HG02759 (cell line): ENCODE data around the gene SARNP.
"Not testable (repeated sequence)": the region's sequence is repeated elsewhere in the genome, so short reads cannot be mapped to it uniquely, and the experiment has no call there.

Experiments used
- ATAC-seq: cut with Tn5 transposase; IDR thresholded peaks from one replicate; pipeline ENCODE4 v1.9.1; 2021; ENCODE audit warnings: mild to moderate bottlenecking, moderate library complexity; ENCODE audit not compliant: unreplicated experiment

SARNP gene

DNA sequence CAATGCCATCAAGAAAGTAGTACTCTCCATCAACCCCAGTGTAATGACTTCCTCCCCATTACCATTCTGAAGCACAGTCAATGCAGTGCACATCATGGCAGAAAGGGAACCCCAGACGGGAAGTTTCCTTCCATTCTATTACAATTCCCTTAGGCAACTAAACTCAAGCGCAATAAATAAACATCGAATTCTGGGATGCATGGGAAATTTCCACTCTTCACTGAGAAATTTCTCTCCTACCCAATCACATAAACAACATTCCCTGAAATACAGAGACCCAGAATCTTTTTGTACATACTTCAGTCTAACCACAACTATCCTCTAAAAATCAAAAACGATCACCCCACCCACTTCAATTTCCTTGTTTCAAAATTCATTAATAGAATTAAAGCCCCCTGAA is 20.0 kb downstream of the SARNP start:
- no peak for ATAC-seq

DNA sequence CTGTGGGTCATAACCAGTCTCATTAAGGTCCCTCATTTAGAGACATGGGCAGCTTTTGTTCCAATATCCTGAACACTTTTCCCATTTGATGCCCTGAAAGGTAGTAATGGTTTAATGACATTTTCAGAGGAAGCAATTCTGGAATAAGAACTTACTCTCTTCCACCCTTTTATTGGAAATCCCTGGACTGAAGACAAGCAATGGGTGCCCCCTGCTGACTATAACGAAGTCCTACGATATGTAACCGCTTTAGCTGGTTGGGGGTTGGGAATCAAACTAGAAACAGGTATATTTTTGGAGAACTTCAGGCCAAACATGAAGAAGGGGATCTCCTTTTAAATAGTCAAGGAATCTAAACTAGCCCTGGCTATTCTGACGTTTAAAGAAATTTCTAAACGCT is 20.5 kb downstream of the SARNP start:
- ATAC-seq: no peak

DNA sequence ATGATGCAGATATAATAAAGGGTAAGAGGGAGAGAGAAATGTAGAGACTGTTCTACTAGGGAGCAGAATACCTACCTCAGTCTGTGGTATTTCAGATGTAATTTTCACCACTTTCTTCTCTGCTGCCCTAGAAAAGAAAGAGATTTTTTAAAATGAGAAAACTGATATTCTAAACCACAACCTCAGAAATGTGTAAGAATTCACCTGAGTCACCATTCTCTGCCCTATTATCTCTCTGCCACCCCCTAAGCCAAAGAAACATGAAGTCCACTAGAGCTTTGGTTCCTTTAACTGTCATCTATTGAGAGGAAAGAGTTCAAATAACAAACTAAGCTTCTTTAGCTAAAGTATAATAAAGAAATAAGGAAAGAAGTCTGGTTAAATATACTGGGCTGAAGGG is 21.6 kb downstream of the SARNP start:
- ATAC-seq: no peak

DNA sequence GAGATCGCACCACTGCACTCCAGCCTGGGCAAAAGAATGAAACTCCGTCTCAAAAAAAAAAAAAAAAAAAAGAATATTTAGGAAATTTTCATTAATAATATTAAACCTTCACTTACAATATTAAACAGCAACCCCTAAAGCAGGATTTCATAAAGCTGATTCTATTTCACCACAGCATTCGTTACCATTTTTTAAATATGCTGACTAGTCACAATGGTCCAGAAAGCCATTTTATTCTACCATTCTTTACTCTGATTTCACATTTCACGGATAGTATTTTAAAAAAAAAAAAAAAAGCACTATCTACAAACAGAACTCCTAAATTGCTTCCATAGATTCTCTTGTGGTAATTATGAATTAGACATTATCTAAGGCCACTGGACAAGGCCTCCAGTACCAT is 27.6 kb downstream of the SARNP start:
- no peak for ATAC-seq

DNA sequence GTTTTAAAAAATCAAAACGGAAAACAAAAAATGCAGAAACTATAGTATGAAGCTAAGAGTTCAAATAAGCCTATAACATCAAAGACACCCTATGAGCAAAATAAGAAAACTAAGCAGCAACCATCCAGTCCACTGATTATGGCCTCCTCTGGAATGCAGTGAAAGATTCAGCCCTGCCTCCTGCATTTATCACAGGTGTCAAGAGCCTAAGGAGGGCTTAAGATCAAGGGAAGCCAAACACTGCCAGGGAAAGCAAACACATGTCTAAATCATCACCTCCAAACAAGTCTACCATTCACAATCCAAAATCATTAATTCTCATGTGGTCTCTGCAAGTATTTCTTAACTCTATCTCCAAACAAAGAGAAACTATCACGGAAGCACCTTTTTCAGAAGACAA is 28.4 kb downstream of the SARNP start:
- no peak for ATAC-seq

DNA sequence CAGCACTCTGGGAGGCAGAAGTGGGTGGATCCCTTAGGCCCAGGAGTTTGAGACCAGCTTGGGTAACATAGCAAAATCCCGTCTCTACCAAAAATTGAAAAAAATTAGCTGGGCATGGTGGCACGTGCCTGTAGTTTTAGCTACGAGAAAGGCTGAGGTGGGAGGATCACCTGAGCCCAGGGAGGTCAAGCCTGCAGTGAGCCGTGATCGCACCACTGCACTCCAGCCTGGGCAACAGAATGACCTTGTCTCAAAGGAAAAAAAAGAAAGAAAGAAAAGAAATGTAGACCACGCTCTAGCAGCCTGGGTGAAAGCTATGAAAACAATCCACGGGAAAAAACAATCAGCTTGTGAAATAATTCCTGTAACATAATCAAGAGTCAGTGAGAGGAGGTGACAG is 29.0 kb downstream of the SARNP start:
- no peak for ATAC-seq

DNA sequence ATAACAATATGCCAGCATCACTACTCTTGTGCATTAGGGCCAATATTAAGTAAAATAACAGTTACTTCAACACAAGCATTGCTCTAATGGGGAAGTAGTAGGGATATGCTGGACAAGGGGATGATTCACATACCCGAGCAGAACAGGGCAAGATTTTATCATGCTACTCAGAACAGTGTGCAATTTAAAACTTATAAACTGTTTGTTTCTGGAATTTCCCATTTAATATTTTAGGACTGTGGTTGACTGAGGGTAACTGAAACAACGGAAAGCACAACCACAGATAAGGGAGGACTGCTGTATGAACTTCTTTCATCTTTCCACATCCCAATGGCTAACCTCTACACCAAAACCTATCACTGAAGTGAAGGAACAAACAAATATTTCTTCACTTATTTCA is 36.8 kb downstream of the SARNP start:
- no peak for ATAC-seq

DNA sequence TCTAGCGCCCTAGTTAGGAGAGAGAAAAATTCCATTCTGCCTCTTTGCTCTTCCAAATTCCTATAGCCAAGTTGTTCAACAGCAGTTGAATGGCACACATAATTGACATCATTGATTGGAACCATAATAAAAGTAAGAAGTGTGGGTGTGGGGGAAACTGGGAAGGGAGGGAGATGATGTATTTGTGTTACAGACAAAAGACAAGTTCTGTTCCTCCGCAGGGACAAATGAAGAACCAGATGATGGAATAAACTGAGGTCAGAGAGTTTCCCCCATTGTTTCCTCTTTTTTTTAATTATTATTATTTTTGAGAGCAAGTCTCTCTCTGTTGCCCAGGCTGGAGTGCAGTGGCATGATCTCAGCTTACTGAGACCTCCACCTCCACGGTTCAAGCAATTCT is 39.7 kb downstream of the SARNP start:
- no peak for ATAC-seq

DNA sequence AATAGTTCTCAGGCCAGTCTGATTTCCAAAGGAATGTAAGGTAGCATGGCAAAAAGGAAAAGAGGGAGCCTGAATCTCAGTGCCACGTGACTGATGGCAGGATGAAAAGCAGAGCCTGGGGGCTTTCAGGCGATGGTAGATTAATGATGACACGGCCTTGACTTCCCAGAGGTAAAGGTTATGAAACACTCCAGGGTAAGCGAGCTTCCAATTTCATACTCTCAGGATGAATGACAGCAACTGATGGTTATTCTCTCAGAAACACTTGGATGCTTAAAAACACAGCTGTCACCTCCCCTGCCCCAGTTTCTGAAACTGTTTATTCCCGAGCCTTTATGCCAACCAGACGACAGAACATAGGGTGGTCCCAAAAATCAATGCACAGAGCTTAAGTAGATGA is 45.8 kb downstream of the SARNP start:
- no peak for ATAC-seq

DNA sequence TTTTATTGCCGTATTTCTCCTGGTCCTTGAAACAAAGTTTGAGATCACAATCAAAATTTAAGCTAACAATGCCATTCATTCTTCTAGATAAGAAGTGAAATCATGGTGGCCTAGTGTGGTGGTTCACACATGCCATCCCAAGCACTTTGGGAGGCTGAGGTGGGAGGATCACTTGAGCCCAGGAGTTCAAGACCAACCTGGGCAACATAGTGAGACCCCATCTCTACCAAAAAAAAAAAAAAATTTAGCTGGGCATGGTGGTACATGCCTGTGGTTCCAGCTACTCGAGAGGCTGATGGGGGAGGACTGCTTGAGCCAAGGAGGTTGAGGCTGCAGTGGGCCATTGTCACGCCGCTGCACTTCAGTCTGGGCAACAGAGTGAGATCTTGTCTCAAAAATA is 50.4 kb downstream of the SARNP start:
- ATAC-seq: no peak

DNA sequence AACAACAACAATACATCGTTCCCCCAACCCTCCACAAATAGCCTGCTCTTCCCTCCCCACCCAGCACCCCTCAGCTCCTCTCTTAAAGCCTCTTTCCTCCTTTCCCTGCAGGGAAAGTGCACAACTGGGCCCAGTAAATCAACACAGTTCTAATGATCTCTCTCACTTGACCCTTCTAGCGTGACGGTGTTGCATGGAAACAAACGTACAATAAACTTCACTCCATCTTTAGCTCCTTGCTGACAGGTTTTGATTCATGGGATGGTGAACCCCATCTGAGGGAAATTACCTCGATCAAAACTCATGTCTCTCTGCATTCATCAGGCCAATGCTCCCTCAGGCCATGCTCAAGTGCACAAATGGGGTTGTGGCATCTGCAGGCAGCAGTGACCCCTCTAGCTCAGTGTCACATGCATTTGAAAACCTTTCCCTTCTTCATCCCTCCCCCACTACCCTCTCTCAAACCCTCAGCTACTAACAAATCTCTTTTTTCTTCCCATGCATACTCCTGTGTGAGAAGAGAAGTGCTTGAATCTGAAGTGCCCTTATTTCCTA is 51.7 kb downstream of the SARNP start:
- no peak for ATAC-seq

DNA sequence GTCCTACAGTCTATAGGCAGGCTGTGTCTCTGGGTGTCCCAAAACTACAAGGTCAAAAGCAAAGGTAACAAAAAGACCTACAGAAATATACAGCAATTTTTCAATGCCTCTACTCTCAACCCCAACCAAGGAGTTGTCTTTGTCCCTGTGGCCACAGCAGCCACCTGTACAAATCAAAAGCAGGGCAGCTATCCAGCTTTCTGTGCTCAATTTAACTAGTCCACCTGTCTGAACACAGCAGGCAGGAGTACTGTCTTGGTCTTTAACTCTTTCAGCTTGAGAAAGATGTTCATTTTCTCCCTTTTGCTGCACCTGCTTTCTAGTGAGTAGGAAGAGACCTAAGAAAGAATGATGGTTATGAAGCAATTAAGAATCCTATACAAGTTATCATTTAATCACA is 54.9 kb downstream of the SARNP start:
- ATAC-seq: no peak

DNA sequence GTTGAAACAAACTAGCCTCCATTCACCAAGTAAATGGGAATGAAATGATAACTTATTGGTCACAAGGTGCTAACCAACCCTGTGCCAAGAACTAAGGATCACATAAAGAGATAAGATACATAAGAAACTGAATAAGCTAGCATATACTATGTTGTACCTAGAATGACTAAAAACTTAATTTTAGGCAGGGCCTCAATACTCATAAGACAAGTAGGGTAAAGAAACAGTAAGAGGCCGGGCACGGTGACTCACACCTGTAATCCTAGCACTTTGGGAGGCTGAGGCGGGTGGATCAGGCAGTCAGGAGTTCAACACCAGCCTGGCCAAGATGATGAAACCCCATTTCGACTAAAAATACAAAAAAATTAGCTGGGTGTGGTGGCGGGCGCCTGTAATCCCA is 56.9 kb downstream of the SARNP start:
- no peak for ATAC-seq

DNA sequence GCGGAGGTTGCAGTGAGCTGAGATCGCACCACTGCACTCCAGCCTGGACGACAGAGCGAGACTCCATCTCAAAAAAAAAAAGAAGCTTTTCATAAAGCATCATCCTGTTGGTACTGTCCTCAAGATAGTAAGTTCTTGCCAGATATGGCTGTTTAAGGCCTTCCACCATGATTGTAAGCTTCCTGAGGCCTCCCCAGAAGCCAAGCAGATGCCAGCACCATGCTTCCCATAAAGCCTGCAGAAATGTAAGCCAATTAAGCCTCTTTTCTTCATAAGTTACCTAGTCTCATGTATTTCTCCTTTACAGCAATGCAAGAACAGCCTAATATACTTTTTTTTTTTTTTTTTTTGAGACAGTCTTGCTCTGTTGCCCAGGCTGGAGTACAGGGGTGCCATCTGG is 58.9 kb downstream of the SARNP start:
- not testable (repeated sequence) for ATAC-seq

DNA sequence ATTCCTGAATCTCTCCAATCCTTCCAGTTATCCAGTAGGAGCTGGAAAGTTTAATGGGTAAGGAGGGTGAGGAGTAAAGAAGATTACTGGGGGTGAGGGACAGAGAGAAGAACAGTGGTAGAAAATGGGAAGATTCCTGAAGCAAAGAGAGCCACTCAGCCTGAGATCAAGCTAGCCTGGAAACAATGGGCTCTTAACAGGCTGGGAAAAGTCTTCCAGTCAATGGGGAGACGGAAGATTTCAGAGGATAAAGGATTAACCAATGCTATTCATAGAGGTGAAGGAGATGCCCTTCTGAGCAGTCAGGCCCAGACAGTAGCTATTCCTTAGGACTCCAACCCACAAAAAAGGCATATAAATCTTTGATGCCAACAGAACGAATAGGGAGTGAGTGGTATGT is 59.8 kb downstream of the SARNP start:
- no peak for ATAC-seq

DNA sequence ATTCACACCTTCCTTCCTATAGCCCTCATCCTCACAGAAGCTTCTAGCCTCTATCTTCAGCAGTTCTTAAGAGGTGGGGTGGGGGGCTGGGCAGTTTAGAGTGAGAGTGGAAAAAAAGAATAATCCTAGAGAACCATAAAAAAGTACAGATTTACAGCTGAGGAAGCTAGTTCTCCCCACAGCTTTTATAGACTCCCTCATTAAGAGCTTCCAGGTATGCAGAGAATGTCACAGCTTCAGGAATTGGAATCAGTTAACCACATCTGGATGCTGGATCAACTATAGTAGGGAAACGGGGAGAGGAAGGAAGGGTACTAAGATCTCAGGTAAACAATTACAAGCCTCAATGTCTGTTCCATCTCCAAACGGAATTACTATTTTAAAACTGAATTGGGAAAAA is 62.3 kb downstream of the SARNP start:
- ATAC-seq: no peak

DNA sequence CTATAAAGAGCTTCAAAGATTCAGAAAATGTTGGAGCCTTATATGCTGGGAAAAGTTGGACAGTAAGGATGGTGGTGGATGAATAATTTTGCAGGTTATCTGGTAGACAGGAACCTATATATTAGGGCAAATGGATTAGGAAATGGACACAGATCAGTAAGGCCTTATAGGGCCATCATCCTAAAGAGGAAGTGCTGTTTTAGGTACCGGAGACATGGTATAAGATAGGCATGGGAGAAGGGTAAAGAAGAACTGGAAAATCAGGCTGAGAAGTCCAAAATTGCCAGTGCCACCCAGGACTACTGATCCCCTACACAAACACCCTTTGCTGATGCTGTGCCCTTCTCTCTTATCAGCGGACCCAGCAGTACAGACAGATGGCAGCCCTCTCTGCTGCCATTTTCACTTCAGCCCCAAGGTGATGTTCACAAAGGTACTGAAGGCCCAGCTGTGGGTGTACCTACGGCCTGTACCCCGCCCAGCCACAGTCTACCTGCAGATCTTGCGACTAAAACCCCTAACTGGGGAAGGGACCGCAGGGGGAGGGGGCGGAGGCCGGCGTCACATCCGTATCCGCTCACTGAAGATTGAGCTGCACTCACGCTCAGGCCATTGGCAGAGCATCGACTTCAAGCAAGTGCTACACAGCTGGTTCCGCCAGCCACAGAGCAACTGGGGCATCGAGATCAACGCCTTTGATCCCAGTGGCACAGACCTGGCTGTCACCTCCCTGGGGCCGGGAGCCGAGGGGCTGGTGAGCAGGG is 69.1 kb downstream of the SARNP start:
- no peak for ATAC-seq

DNA sequence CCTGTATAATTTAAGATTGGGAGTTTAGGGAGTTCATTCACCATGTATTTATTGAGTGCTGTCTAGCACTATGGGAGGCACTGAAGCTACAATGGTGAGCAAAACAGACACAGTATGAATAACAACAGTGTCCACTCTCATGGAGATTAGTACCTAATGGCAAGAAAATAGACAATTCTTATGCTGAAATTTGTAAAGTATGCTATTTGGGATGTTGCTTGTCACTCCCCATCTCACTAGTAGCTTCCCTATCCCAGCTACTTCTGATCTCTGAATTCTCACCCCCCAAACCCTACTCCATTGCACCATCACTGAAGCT is 70.7 kb downstream of the SARNP start:
- no peak for ATAC-seq

DNA sequence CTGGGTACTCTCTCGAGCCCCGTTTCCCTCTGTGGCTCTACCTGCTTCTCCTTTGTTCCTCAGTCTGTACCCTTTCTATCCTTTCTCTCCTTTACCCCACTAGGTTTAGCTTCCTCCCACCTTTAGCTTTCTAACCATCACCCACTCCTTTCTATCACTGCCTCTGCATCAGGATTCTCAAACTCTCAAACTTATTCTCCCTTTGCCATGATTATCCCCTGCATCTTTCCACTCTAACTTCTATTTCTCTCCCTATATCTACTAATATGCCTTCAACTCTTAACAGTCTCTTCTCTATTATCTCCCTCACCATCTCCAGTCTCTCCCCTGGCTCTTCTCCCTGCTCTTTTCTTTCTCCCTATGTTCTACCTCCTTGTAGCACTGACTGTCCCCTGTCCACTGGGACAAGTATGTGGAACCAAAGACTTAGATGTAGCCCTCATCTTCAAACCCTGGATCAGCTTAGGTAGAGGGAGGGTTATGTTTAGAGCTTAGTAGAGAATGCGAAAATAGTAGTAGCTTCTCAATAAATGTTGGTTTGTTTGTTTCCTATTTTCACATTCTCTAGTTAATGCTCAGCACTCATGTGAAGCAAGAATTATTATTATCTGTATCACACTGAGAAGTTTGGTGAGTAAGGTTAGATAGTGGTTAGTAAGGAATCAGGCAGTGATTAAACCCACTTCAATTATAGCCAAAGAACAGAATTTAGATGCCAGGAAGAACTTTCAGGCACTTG is 71.2 kb downstream of the SARNP start:
- ATAC-seq: no peak

DNA sequence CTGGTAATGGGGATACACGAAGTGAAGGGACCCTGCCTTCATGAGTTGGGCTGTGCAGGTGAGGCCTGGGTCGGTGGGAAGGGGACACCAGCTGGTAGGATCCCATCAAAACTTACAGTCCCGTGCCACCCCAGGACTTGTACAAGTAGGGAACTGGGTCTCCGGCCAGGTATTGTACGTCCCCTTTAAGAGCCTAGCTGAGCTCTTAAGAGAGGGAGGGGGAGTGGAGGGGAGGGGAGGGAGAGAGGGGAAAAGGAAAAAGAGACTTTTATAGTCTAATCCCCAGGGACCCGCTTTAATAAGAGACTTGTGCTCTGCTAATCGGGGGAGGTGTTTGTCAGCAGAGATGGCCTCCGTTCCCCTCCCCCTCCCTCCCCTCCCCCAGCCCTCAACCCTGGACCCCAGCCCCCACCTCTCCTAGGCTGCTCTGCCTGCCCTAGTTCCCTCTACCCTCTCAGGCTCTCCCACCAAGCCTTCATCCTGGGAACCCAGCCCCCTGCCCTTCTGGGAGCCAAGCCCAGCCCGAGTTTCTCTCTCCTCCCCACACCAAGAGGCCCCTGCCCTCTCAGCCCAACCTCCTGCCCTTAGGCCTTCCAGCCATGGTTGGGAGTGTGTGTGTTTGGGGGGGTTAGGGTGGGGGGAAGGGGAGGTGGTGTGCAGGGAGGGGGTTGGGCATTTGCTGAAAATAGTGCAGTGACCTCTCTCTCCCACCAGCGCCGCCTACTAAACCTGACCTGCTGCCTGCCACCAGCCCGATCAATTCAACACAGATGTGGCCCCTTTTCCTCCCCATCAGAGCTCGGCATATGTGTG is 72.0 kb downstream of the SARNP start:
- no peak for ATAC-seq

DNA sequence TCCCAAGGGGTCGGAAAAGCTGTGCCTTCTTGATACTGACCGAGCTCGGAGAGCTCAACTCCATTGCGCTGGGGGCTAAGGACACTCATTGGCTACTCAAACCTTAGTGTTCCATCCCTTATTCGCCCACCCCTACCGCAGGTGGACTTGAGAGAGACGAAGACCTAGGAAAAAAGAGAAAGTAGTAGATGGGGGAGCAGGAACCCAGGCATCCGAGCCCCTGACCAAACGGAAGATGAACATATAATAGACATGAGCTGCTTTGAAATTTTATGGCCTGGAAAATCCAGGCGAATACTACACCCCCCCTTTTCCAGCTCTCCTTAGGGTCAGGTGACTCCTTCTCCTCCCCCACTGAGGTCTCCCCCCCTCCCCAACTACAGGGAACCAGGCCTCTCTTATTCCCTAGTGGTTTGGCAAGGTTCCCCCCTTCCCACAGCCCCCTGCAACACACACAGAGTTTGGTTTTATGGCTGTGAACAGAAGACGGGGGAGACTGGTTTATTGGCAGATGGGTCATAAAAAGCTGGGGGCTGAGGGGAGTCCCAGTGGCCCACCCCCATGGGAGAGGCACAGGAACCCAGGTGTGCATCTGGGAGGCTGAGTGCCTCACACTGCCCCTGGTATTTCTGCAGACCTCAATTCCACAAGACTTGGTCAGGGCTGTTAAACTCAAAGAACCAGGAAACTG is 73.0 kb downstream of the SARNP start:
- no peak for ATAC-seq
